Progenitor cell of endocrine pancreas (in vitro differentiated cells): ENCODE data around the gene UTP14C. TPM values are rescaled to one million over a fixed set of nuclear protein-coding genes. Genes with fewer than 3 reads are reported as not detected.
"Not testable (repeated sequence)": the region's sequence is repeated elsewhere in the genome, so short reads cannot be mapped to it uniquely, and the experiment has no call there.

Experiments
- DNase-seq: peaks from one replicate; pipeline ENCODE4 v3.0.0; 2021; ENCODE audit warnings: low spot score; ENCODE audit not compliant: unreplicated experiment
- H3K27ac Mint-ChIP-seq: 2 replicates; pipeline ENCODE4 v1.8.0; 2021; ENCODE audit warnings: mild to moderate bottlenecking, moderate library complexity, mixed read lengths
- H3K27me3 Mint-ChIP-seq: 2 replicates; pipeline ENCODE4 v1.8.0; 2021; ENCODE audit warnings: mixed read lengths
- H3K36me3 Mint-ChIP-seq: 2 replicates; pipeline ENCODE4 v1.8.0; 2022; ENCODE audit warnings: mixed read lengths; ENCODE audit not compliant: insufficient read depth
- H3K4me1 Mint-ChIP-seq: 2 replicates; pipeline ENCODE4 v1.8.0; 2021; ENCODE audit warnings: low read depth, mixed read lengths
- H3K4me3 Mint-ChIP-seq: 2 replicates; pipeline ENCODE4 v1.8.0; 2021; ENCODE audit warnings: low read depth, mild to moderate bottlenecking, moderate library complexity, mixed read lengths
- H3K9me3 Mint-ChIP-seq: 2 replicates; pipeline ENCODE4 v1.8.0; 2021; ENCODE audit warnings: low read depth, mixed read lengths
- CTCF ChIP-seq: fragments of 200-600 bp; sonication (generic); IDR thresholded peaks from one replicate; pipeline ENCODE4 v1.5.0; 2021; ENCODE audit warnings: antibody characterized with exemption, mild to moderate bottlenecking; ENCODE audit not compliant: unreplicated experiment
- total RNA-seq: library from RNA; stranded (reverse); gene quantifications from 2 replicates; pipeline ENCODE4 v1.2.1, GENCODE V29; 2021

Gene UTP14C
- total RNA-seq, 1 donor from 2014 or later = 22.6 TPM

GRCh38 chr13:52047463-52047862 lies 23.0 kb downstream of the UTP14C start:
- no peak for DNase-seq
- H3K9me3 Mint-ChIP-seq = peaks cover 11% of the 10 kb centered on the region
- no peaks in the 10 kb centered on the region for H3K27me3 Mint-ChIP-seq
- TF ChIP-seq CTCF = no peak
- H3K27ac Mint-ChIP-seq = no peak overlapping the region
- H3K4me1 Mint-ChIP-seq = peaks cover 17% of the 10 kb centered on the region
- H3K4me3 Mint-ChIP-seq = no peak overlapping the region
- H3K36me3 Mint-ChIP-seq = peaks cover 6% of the 10 kb centered on the region

GRCh38 chr13:52048516-52048915 lies 24.0 kb downstream of the UTP14C start:
- peaks cover 17% of the 10 kb centered on the region for H3K4me1 Mint-ChIP-seq
- no peak for TF ChIP-seq CTCF
- no peak overlapping the region for H3K27ac Mint-ChIP-seq
- H3K27me3 Mint-ChIP-seq = no peaks in the 10 kb centered on the region
- peaks cover 11% of the 10 kb centered on the region for H3K9me3 Mint-ChIP-seq
- H3K36me3 Mint-ChIP-seq = peaks cover 6% of the 10 kb centered on the region
- DNase-seq = no peak
- H3K4me3 Mint-ChIP-seq = no peak overlapping the region

- Mint-ChIP-seq H3K36me3 (no peaks in the 10 kb centered on the region), H3K9me3 (peaks cover 3% of the 10 kb centered on the region), H3K4me1 (peaks cover 13% of the 10 kb centered on the region), H3K27ac (peak overlapping the region; percentile 61), H3K4me3 (no peak overlapping the region), H3K27me3 (no peaks in the 10 kb centered on the region)
- no peak for TF ChIP-seq CTCF
- DNase-seq = no peak
Observed at GRCh38 chr13:52051400-52051799, 26.9 kb downstream of the UTP14C start.

GRCh38 chr13:52053460-52053859 lies 29.0 kb downstream of the UTP14C start:
- DNase-seq = no peak
- H3K36me3 Mint-ChIP-seq = no peaks in the 10 kb centered on the region
- no peaks in the 10 kb centered on the region for H3K27me3 Mint-ChIP-seq
- no peak overlapping the region for H3K27ac Mint-ChIP-seq
- peaks cover 13% of the 10 kb centered on the region for H3K4me1 Mint-ChIP-seq
- TF ChIP-seq CTCF = no peak
- no peak overlapping the region for H3K4me3 Mint-ChIP-seq
- peaks cover 3% of the 10 kb centered on the region for H3K9me3 Mint-ChIP-seq

- not testable (repeated sequence) for H3K27me3 Mint-ChIP-seq
Observed at GRCh38 chr13:52061064-52061463, 36.6 kb downstream of the UTP14C start.

GRCh38 chr13:52061587-52061986 lies 37.1 kb downstream of the UTP14C start:
- DNase-seq = no peak
- Mint-ChIP-seq H3K27ac (no peak overlapping the region), H3K27me3 (no peaks in the 10 kb centered on the region), H3K4me3 (no peak overlapping the region), H3K4me1 (no peaks in the 10 kb centered on the region), H3K36me3 (peaks cover 15% of the 10 kb centered on the region), H3K9me3 (peaks cover 18% of the 10 kb centered on the region)
- TF ChIP-seq CTCF = no peak

More at GRCh38 chr13:52061064-52061463, 36.6 kb downstream of the UTP14C start:
- peaks cover 18% of the 10 kb centered on the region for H3K9me3 Mint-ChIP-seq
- H3K36me3 Mint-ChIP-seq = peaks cover 15% of the 10 kb centered on the region
- H3K4me1 Mint-ChIP-seq, DNase-seq, H3K4me3 Mint-ChIP-seq, H3K27ac Mint-ChIP-seq: not testable (repeated sequence)
